Measurements from ENCODE around the gene SKI.

Gene SKI

DNA sequence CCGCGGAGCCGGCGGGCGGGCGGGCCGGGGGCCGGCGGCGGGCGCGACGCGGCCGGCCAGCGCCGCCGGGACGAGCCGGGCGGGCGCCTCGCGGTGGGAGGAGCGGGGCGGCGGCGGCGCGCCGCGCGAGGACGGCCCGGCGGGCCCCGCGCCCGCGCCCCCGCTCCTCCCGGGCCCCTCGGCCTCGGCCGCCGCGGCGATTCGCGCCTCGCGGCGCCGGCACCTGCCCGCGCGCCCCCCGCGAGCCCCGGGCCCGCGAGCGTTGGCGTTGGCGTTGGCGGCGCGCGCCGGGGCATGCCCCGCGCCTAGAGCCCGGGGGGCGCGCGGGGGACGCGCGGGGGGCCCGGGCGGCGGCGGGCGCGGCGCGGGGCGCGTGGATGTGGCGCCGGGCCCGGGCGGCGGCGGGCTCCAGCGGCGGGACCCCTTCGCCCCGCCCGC, at the start of gene SKI:
Gene SKI, plus strand, starts transcription at position 163 of the 438 bp plus-strand sequence. CDS start 448 bp downstream, outside the sequence.
- no peak for DNase-seq

GRCh38 chr1:2178875-2179274, 49.2 kb upstream of the SKI start:
- DNase-seq, result no peak

- DNase-seq, result peak; percentile 58 to 83 (median 80)
Measured at GRCh38 chr1:2179283-2180013, 48.7 kb upstream of the SKI start.

- DNase-seq, result no peak
Measured at GRCh38 chr1:2180297-2181245, 47.5 kb upstream of the SKI start.

DNA sequence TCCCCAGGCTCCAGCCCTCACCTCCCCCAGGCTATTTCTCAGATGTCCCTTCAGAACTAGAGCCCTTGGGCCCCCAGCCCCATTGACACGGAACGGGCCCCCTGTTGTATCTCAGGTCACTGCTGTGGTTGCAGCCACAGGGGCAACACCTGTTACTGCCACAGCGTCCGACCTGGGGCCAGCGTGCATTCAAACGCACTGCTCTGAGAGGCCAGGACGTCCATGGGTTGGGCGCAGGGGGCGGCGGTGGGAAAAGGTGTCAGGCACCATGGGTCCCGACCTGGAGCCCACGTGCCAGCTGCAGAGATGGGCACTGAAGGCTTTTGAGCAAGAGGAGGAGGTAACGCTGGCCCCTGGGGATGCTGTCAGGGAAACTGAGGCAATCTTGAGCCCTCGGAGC, 46.8 kb upstream of the SKI start:
- no peak for DNase-seq

DNA sequence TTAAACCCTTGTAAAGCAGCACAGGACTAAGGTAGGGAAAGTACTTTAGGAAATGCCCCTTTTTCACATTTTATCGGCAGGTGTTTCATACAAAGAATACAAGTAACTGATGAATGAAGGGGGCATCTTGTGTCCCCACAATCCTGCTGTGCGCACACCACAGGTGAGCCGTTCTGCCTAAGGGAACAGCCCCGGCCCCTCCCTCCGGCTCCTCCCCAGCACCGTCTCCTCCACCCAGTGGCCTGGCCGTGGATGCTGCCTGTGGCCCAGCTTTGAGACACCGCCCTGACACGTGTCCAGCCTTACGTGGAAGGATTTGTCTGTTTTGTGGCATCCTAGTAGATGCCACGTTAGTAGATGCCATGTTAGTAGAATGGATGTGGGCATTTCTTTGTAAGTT, 46.4 kb upstream of the SKI start:
- no peak for DNase-seq

GRCh38 chr1:2182376-2182775, 45.7 kb upstream of the SKI start:
- DNase-seq, result no peak

- no peak for DNase-seq
Measured at GRCh38 chr1:2183937-2184334, 44.2 kb upstream of the SKI start.

DNA sequence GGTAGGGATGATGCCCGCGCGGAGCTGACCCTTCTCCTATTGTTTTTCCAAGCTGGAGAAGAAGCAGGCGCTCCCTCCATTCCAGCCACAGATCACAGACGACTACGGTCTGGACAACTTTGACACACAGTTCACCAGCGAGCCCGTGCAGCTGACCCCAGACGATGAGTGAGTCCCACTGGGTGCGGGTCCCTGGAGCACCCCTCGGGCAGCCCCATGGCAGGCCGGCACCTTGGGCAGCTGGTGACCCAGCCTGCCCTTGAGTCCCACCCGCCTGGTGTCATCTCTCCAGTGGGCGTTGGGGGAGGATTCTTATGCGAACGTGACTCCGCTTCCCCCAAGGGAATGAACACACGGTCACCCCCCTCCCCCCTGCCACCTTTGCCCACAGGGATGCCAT, 43.6 kb upstream of the SKI start:
- DNase-seq, result no peak

DNA sequence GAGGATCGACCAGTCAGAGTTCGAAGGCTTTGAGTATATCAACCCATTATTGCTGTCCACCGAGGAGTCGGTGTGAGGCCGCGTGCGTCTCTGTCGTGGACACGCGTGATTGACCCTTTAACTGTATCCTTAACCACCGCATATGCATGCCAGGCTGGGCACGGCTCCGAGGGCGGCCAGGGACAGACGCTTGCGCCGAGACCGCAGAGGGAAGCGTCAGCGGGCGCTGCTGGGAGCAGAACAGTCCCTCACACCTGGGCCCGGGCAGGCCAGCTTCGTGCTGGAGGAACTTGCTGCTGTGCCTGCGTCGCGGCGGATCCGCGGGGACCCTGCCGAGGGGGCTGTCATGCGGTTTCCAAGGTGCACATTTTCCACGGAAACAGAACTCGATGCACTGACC, 43.2 kb upstream of the SKI start:
- no peak for DNase-seq

DNA sequence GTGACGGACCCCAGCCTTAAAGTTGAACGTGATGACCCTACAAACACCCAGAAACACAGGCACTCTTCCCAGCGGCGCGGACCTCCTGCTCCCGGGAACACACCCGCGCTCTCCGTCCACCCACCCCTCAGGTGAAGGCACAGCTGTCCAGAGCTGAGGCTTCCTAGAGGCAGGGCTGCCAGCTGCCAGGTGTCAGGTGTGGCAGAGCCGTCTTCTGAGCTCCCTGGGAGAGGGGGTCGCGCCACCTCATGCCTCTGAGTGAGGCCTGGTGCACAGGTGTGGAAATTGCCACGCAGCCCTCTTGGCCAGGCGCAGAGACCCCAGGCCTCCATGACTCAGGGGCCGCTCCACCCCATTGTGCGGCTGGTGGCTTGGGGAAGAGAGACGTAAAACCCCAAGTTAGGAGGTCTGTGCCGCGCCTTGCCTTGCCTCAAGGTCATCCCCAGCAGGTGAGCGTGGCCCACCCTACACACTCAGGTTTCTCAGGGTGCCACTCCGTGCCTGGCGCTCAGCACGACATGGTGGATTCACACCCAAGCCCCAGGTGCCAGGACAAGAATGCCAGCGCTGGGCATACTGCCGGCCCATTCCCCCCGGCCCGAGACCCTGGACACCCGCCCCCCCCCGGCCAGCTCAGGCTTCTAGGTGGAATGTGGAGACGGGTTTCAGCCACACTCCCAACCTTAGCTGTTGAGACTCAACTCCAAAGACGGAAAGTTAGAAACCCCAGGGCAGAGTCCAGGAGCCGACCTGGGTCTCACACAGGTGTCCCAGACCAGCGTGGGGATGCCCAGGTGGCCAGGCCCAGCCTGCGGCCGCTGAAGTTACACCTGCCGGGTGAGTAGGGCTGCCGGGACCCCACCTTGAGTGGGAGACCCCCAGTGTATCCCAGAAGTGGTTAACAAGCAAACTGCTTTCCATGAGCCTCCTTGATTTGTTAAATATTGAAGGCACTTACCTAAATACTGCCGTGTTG, 42.0 kb upstream of the SKI start:
- DNase-seq, result no peak

- DNase-seq, result no peak
Measured at GRCh38 chr1:2186901-2187300, 41.2 kb upstream of the SKI start.

GRCh38 chr1:2187619-2188018, 40.5 kb upstream of the SKI start:
- no peak for DNase-seq

- no peak for DNase-seq
Measured at GRCh38 chr1:2188336-2188735, 39.8 kb upstream of the SKI start.

DNA sequence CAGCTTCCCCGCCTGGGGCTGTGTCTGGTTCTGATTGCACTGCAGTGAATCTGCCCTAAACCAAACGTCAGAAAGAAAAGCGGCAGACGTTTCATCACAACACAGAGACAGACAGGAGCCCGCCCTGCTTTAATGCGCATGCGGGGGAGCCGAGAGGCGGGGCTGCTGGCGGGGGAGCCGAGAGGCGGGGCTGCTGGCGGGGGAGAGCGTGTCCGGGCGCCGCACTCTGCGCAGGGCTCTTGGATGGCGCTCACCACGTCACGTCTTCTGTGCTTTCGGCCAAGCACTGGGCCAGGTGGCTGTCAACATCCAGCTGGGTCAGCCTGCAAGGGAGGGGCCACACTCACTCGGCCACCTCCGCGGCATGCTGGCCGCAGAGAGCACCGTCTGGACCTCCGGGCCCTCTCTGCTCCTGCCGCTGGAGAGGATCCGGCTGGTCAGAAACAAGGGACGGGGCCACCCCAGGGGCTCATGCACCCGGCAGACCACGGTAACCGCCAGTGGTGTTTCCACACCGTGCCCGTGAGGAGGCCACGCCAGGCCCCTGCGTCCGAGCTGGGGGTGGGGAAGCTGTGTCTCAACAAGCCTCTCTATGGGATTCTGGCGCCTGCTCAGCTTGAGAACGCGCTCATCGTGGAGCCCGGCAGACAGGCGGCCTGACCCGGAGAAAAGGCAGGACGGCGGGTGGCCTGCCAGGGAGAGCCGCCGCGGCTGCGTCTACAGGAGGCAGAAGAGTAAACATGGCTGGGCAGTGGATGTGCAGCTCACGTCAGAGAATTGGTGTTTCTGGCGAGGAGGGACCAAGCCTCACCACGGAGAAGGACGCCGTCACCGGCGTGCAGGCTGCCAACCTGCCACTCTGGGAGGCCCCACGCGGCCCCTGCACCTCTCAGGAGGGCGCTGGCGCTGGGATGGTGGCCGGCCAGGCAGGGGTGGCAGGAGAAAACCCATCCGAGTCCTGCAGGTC, 38.4 kb upstream of the SKI start:
- DNase-seq, result peak; percentile 92 to 97 (median 97)

- no peak for DNase-seq
Measured at GRCh38 chr1:2190491-2190976, 37.6 kb upstream of the SKI start.

DNA sequence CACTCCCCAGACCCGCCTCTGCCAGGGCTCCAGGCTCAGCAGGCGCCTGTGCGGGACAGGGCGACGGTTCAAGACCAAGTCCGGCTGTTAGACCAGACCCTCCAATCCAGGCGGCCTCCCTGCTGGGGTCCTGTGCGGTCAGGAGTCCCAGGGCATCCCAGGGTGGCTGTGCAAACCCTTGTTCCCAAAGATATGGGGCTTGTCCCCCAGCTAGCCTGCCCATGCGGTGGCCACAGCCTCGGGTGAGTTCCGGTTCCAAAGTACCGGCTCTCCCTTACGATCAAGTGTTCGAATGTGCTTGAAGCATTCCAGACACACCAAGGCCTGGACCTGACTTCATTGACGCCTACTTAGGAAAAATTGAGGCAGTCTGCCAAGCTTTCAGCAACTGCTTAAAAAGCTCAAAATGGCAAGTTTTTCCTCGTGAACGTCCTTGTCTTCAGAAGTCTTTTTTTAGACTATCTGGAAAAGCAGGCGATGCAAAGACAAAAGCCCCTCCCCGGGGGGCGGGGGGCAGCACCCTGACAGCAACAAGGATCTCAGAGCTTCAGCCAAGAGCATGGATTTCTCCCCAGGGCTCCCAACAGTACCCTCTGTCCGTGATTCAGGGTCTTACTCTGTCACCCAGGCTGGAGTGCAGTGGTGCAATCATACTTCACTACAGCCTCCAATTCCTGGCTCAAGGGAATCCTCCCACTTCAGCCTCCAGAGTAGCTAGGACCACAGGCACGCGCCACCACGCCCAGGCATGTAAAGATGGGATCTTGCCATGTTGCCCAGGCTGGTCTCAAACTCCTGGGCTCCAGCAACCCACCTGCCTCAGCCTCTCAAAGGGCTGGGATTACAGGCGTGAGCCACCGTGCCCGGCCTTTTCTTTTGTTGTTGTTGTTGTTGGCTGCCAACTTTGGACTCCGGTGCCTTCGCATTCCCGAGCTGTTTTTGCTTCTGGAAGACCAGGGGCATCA, 35.8 kb upstream of the SKI start:
- DNase-seq, result no peak

DNA sequence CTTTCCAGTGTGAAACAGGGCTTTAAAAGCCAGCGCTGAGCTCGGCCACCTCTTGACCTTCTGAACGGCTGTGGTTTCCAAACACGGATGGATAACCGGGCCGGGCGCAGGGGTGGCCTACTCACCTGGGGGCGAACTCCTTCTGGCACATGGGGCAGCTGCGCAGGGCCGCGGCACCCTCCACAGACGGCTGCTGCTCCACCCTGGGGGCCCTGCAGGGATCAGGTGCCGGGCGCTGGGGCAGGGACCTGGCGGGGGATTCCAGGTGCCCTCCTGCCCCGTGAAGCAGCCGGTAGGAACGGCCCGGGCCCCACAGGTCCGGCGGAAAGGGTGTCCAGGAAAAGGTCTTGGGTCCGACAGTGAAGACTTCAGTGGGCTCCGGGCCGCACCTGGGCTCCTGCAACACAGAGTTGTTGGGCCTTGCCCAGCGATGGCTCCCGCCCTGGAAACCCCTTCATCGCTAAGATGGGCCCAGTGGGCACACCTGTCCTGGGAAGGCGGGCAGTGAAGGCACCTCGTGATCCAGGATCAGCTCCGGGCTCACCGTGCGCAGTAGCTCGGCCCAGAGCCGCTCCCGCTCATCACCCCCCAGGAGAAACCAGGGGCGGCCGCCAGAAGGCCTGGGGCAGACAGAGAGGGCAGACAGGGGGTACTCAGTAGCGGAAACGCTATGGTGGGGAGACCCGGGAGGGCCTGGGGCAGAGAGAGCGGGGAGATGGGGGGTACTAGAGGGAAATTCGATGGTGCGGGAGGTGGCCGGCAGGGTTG, 34.4 kb upstream of the SKI start:
- DNase-seq, result peak in 2 of 3 experiments; percentile 27 to 41

DNA sequence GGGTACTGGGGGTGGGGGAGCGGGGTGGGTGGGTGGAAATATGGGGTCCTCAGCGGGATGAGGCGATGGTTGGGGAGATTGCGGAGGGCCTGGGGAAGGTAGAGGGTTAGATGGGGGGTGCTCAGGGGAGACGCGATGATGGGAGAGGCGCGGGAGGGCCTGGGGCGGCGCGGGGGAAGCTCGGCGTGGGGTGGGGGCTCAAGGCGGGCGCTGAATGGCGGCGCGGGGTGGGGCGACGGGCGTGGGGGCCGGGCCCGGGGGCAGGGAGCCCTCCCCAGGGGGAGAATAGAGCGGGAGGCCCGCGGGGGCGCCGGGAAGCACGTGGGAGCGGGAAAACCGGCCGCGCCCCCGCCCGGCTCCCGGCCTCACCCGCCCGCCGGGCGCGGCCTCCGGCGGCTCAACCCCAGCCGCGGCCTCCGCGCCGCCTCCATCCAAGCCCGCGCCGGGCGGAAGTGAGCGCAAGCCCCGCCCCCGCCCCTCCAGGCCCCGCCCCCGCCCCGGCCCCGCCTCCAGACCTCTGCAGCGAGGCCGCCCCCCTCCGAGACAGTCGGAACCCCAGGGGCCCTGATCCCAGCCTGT, 33.7 kb upstream of the SKI start, which contains the start of gene FAAP20:
Gene FAAP20, minus strand, starts transcription at position 454 of the 579 bp plus-strand sequence. Its CDS starts 23 bp downstream, at position 431.
- peak; percentile 59 to 81 (median 80) for DNase-seq

All from NCI-H1417 (cell line).